ENCODE data around the gene LMTK3.

DNA sequence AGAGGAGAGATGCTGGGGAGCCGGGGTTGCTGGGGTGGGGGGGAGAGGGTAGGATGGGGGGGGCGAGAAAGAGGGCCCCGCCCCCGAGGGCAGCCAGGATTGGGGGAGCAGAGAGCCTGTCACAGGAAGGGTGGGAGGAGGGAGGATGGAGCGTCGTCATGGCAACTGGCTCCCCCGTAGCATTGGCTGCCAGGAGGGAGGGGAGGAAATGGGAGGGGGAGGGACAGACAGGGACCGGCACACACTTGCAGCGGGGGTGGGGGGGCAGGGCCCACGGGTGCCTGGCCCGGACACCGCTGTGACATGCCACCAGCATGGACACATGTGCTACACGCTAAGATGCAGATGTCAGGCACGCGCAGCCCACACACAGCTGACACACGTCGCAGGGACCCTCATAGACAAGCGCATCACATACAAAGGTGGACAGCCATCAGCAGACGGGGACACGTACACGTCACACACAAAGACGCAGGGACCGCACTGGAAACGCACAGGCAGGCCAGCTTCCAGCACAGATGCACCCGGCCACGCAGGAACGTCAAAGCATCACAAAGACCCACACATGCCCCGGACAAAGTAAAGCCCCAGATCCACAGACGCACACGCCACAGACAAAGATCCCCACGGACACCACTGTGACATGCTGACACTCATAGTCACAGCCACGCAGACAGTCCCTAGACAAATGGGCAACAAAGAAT lies at the start of gene LMTK3:
- TF ChIP-seq, protein P1, sequence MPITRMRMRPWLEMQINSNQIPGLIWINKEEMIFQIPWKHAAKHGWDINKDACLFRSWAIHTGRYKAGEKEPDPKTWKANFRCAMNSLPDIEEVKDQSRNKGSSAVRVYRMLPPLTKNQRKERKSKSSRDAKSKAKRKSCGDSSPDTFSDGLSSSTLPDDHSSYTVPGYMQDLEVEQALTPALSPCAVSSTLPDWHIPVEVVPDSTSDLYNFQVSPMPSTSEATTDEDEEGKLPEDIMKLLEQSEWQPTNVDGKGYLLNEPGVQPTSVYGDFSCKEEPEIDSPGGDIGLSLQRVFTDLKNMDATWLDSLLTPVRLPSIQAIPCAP (CRISPR knock-in tag; IDR thresholded peaks at IDR 0.05), result no peak
- TF ChIP-seq ZNF671 (CRISPR knock-in tag; IDR thresholded peaks at IDR 0.05) (no peak), NFYB (CRISPR knock-in tag; conservative IDR thresholded peaks at IDR 0.05; ENCODE audit: low read depth) (peak; percentile 21; the same call in 1 of the 2 replicates), GABPB1 (CRISPR knock-in tag; IDR thresholded peaks at IDR 0.05) (no peak), FOXJ3 (CRISPR knock-in tag; IDR thresholded peaks at IDR 0.05; ENCODE audit: borderline replicate concordance) (no peak), TEAD4 (CRISPR knock-in tag; IDR thresholded peaks at IDR 0.05) (no peak)
- TF ChIP-seq, protein P2, sequence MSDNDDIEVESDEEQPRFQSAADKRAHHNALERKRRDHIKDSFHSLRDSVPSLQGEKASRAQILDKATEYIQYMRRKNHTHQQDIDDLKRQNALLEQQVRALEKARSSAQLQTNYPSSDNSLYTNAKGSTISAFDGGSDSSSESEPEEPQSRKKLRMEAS (CRISPR knock-in tag; IDR thresholded peaks at IDR 0.05), result no peak
- TF ChIP-seq, protein P3, sequence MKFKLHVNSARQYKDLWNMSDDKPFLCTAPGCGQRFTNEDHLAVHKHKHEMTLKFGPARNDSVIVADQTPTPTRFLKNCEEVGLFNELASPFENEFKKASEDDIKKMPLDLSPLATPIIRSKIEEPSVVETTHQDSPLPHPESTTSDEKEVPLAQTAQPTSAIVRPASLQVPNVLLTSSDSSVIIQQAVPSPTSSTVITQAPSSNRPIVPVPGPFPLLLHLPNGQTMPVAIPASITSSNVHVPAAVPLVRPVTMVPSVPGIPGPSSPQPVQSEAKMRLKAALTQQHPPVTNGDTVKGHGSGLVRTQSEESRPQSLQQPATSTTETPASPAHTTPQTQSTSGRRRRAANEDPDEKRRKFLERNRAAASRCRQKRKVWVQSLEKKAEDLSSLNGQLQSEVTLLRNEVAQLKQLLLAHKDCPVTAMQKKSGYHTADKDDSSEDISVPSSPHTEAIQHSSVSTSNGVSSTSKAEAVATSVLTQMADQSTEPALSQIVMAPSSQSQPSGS (CRISPR knock-in tag; IDR thresholded peaks at IDR 0.05; ENCODE audit: borderline replicate concordance, low read depth), result no peak
- TF ChIP-seq, protein P4, sequence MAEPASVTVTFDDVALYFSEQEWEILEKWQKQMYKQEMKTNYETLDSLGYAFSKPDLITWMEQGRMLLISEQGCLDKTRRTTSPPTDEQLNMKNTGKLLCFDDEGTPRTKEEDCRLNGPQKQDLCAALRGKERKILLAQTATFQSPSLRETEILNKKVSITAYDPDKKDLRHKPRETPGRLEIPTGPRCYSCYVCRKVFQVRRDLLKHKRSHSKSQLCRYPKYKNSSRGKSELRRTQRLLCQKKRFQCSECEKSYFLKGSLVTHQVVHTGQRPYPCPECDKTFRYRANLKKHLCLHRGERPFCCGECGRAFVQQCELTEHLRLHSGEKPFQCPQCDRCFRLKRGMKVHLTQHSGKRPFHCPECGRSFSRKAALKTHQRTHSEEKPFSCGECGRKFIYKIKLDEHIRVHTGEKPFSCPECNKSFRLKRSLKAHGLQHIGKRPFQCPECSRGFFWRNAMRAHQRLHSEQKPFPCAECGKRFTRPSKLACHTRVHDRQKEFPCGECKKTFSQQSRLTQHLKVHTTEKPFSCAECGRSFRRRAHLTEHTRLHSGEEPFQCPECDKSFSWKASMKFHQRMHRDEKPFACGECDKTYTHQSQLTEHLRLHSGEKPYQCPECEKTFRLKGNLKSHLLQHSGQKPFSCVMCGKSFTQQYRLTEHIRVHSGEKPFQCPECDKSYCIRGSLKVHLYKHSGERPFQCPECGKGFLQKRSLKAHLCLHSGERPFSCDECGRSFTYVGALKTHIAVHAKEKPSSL (CRISPR knock-in tag; conservative IDR thresholded peaks at IDR 0.05), result no peak
- TF ChIP-seq, protein P5, sequence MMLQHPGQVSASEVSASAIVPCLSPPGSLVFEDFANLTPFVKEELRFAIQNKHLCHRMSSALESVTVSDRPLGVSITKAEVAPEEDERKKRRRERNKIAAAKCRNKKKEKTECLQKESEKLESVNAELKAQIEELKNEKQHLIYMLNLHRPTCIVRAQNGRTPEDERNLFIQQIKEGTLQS (CRISPR knock-in tag; conservative IDR thresholded peaks at IDR 0.05), result no peak

Measured in WTC11 (cell line).